ENCODE measurements around the gene ANKAR.

The ANKAR gene

GRCh38 chr2:189719571-189719970, 45.1 kb downstream of the ANKAR start:
- DNase-seq (ENCODE audit: low spot score), result no peak

- DNase-seq (ENCODE audit: low spot score), result no peak
These were observed 48.7 kb downstream of the ANKAR start for GRCh38 chr2:189723192-189723591.

Data from NAMALWA (cell line).